Fibroblast of peridontal ligament (primary cell): ENCODE data around the gene PERM1.
"Not testable (repeated sequence)": the region's sequence is repeated elsewhere in the genome, so short reads cannot be mapped to it uniquely, and the experiment has no call there.

Source experiments
- DNase-seq: peaks from one replicate; pipeline ENCODE4 v3.0.0-alpha.2; 2010; ENCODE audit errors: extremely low read depth

PERM1 gene

GRCh38 chr1:1014799-1015681 lies 33.1 kb upstream of the PERM1 start:
- DNase-seq = no peak

GRCh38 chr1:1013922-1014648 lies 32.2 kb upstream of the PERM1 start:
- no peak for DNase-seq

- peak; percentile 80 for DNase-seq
Measured at GRCh38 chr1:1013105-1013921, 31.4 kb upstream of the PERM1 start, which contains the start of gene ISG15. TSS of gene ISG15 (plus strand) at chr1:1013497. CDS start at chr1:1013574, 77 bp downstream.

GRCh38 chr1:1012736-1013104 lies 30.8 kb upstream of the PERM1 start:
- not testable (repeated sequence) for DNase-seq

- DNase-seq = no peak
Measured at GRCh38 chr1:1011396-1011949, 29.6 kb upstream of the PERM1 start.

GRCh38 chr1:1010131-1010530 lies 28.2 kb upstream of the PERM1 start:
- DNase-seq = not testable (repeated sequence)

- DNase-seq = no peak
Measured at GRCh38 chr1:1006305-1007159, 24.6 kb upstream of the PERM1 start.

- no peak for DNase-seq
Measured at GRCh38 chr1:1005774-1006304, 23.9 kb upstream of the PERM1 start.

- DNase-seq = peak; percentile 27
Measured at GRCh38 chr1:1004780-1005697, 23.1 kb upstream of the PERM1 start.

GRCh38 chr1:1004420-1004779 lies 22.5 kb upstream of the PERM1 start:
- DNase-seq = no peak

- no peak for DNase-seq
Measured at GRCh38 chr1:1003618-1004419, 21.9 kb upstream of the PERM1 start.

GRCh38 chr1:1001057-1001783 lies 19.3 kb upstream of the PERM1 start:
- DNase-seq = no peak

GRCh38 chr1:1000357-1001056 lies 18.6 kb upstream of the PERM1 start:
- DNase-seq = peak; percentile 66

- peak; percentile 78 for DNase-seq
Measured at GRCh38 chr1:999725-1000356, 17.9 kb upstream of the PERM1 start, which contains the start of gene HES4. TSS of gene HES4 (minus strand) at chr1:1000097. CDS start at chr1:999973, 124 bp downstream.

GRCh38 chr1:998995-999724 lies 17.3 kb upstream of the PERM1 start:
- no peak for DNase-seq

- no peak for DNase-seq
Measured at GRCh38 chr1:998745-998994, 16.8 kb upstream of the PERM1 start.
